OCI-LY3 (cell line): ENCODE data around the gene NFYC.

ENCODE experiments used
- CTCF ChIP-seq: fragments of 200-600, 300-600 bp; sonication (generic); IDR thresholded peaks from 2 replicates; pipeline ENCODE4 v1.5.1; 2014; ENCODE audit warnings: antibody characterized with exemption, low read length, low read depth
- EZH2phosphoT487 ChIP-seq: fragments of 200-600 bp; shearing (Covaris generic); IDR thresholded peaks from 2 replicates; pipeline ENCODE4 v1.6.1; 2018; ENCODE audit warnings: antibody characterized with exemption, mixed run types, low read depth

- TF ChIP-seq CTCF, result no peak
- no peak for TF ChIP-seq EZH2phosphoT487
These were observed 10.2 kb downstream of the NFYC start for GRCh38 chr1:40701684-40702083.
